Epithelial cell of proximal tubule (primary cell): ENCODE measurements around the gene UGT3A2. TPM values are rescaled to one million over a fixed set of nuclear protein-coding genes. Genes with fewer than 3 reads are reported as not detected.

Experiments
- DNase-seq: peaks from one replicate; pipeline ENCODE4 v3.0.0-alpha.2; 2011; ENCODE audit warnings: low read depth
- H3K4me3 ChIP-seq: 2 replicates; pipeline ENCODE4 v1.5.1; 2011; ENCODE audit warnings: low read depth, mild to moderate bottlenecking, low read length
- total RNA-seq: library from RNA; depleted of rRNA; stranded (reverse); fragments of >200 nt; gene quantifications from 2 replicates; pipeline ENCODE4 v1.2.3, GENCODE V29; 2015
- TF ChIP-seq, protein P1 (sequence below): conservative IDR thresholded peaks from 2 replicates; pipeline ENCODE4 v1.5.1; 2012; ENCODE audit warnings: low read depth, mild to moderate bottlenecking, low read length

UGT3A2 gene, protein sequence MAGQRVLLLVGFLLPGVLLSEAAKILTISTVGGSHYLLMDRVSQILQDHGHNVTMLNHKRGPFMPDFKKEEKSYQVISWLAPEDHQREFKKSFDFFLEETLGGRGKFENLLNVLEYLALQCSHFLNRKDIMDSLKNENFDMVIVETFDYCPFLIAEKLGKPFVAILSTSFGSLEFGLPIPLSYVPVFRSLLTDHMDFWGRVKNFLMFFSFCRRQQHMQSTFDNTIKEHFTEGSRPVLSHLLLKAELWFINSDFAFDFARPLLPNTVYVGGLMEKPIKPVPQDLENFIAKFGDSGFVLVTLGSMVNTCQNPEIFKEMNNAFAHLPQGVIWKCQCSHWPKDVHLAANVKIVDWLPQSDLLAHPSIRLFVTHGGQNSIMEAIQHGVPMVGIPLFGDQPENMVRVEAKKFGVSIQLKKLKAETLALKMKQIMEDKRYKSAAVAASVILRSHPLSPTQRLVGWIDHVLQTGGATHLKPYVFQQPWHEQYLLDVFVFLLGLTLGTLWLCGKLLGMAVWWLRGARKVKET
- not detected in 2 replicates for total RNA-seq

- no peak for DNase-seq
- TF ChIP-seq, protein P1, sequence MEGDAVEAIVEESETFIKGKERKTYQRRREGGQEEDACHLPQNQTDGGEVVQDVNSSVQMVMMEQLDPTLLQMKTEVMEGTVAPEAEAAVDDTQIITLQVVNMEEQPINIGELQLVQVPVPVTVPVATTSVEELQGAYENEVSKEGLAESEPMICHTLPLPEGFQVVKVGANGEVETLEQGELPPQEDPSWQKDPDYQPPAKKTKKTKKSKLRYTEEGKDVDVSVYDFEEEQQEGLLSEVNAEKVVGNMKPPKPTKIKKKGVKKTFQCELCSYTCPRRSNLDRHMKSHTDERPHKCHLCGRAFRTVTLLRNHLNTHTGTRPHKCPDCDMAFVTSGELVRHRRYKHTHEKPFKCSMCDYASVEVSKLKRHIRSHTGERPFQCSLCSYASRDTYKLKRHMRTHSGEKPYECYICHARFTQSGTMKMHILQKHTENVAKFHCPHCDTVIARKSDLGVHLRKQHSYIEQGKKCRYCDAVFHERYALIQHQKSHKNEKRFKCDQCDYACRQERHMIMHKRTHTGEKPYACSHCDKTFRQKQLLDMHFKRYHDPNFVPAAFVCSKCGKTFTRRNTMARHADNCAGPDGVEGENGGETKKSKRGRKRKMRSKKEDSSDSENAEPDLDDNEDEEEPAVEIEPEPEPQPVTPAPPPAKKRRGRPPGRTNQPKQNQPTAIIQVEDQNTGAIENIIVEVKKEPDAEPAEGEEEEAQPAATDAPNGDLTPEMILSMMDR: no peak
- peak within 1 kb of the TSS; percentile 22 for H3K4me3 ChIP-seq
Measured at GRCh38 chr5:36066540-36067210, at the start of gene UGT3A2. Gene UGT3A2 (minus strand): TSS chr5:36066882. CDS start chr5:36066789, 93 bp downstream.

DNA sequence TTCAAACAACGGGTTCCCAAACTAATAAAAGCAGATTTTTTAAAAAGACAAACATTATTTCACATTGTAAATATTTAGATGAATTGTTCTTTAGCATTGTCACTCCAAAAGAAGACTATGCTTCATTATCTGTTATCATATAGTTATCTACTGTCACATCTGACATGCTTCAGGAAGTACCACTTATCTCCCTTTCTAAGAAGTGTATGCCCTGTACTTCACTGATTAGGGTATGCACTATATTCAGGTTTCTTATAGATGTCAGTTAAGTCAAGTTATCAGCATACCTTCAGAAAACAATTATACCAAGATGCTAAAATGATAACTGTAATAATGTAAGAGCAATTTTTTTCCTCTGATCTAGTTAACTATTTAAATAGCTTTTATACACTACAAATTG lies 44.6 kb upstream of the UGT3A2 start:
- DNase-seq: no peak
- H3K4me3 ChIP-seq: no peak overlapping the region
- TF ChIP-seq, protein P1: no peak

GRCh38 chr5:36108758-36109460 lies 42.2 kb upstream of the UGT3A2 start:
- TF ChIP-seq, protein P1: no peak
- no peak for DNase-seq
- H3K4me3 ChIP-seq: no peak overlapping the region

DNA sequence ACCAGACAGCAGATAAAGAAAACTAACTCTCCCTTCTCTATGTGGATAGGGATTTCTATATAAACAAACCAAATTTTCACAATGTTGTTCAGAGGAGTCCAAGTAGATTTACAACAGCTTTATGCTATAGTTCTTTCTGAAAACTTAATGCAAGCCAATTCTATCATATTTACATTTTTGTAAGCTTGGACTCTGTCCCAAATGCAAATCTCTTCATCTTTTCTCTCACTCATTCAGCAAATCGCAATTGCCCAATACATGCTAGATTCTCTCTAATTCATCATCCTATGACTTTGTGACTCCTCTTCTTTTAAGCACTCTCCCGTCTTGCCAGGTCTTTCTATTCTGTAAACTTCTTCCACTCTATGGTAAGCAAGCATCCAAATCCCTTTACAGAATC lies 39.1 kb upstream of the UGT3A2 start:
- no peak overlapping the region for H3K4me3 ChIP-seq
- no peak for DNase-seq
- TF ChIP-seq, protein P1: no peak

DNA sequence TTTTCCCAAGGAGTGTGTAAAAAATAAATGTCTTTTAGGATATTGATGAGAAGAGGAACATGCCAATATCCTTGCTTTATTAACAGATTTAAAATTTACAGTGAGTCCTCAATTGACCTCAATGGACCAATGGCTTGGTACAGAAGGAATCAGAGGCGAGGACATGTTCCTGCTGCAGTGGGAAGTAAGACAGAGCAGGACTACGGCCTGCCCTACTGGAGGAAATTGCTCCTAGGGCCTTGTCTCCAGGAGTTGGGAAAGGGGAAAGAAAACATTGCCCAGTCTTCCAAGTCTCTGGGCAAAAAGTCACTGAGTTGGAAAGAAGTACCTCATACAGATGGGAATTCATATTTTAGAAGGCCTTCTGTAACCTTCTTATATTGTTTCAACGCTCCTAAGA lies 33.1 kb upstream of the UGT3A2 start:
- no peak for DNase-seq
- no peak overlapping the region for H3K4me3 ChIP-seq
- TF ChIP-seq, protein P1: no peak

GRCh38 chr5:36096486-36096885 lies 29.8 kb upstream of the UGT3A2 start:
- no peak overlapping the region for H3K4me3 ChIP-seq
- DNase-seq: no peak
- TF ChIP-seq, protein P1: no peak
